DND-41 (cell line): Measurements from ENCODE around the gene RAB4B.
"Not testable (repeated sequence)": the region's sequence is repeated elsewhere in the genome, so short reads cannot be mapped to it uniquely, and the experiment has no call there.

Experiments used
- EZH2 ChIP-seq: IDR thresholded peaks from 3 replicates; pipeline ENCODE4 v1.6.1; 2012; ENCODE audit warnings: borderline replicate concordance, low read depth, mild to moderate bottlenecking, moderate library complexity, low read length, inconsistent platforms; ENCODE audit not compliant: severe bottlenecking
- TF ChIP-seq, protein P1 (sequence below): IDR thresholded peaks from 2 replicates; pipeline ENCODE4 v1.5.1; 2012; ENCODE audit warnings: borderline replicate concordance, low read length, moderate library complexity, mild to moderate bottlenecking; ENCODE audit not compliant: poor library complexity, severe bottlenecking; ENCODE audit errors: extremely low read depth

DNA sequence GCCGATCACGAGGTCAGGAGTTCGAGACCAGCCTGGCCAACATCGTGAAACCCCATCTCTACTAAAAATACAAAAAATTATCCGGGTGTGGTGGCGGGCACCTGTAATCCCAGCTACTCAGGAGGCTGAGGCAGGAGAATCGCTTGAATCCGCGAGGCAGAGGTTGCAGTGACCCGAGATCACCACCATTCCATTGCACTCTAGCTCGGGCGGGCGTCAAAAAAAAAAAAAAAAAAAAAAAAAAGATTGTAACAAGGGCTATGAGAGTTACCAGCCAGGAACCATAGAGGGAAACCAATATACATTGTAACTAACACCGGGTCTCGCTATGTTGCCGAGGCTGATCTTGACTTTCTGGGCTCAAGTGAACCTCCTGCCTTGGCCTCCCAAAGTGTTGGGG lies 45.7 kb upstream of the RAB4B start:
- TF ChIP-seq, protein P1, sequence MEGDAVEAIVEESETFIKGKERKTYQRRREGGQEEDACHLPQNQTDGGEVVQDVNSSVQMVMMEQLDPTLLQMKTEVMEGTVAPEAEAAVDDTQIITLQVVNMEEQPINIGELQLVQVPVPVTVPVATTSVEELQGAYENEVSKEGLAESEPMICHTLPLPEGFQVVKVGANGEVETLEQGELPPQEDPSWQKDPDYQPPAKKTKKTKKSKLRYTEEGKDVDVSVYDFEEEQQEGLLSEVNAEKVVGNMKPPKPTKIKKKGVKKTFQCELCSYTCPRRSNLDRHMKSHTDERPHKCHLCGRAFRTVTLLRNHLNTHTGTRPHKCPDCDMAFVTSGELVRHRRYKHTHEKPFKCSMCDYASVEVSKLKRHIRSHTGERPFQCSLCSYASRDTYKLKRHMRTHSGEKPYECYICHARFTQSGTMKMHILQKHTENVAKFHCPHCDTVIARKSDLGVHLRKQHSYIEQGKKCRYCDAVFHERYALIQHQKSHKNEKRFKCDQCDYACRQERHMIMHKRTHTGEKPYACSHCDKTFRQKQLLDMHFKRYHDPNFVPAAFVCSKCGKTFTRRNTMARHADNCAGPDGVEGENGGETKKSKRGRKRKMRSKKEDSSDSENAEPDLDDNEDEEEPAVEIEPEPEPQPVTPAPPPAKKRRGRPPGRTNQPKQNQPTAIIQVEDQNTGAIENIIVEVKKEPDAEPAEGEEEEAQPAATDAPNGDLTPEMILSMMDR, result not testable (repeated sequence)
- TF ChIP-seq EZH2, result not testable (repeated sequence)
